BJ (cell line): Measurements from ENCODE around the gene SLC22A31. TPM values are rescaled to one million over a fixed set of nuclear protein-coding genes. Genes with fewer than 3 reads are reported as not detected.
"Not testable (repeated sequence)": the region's sequence is repeated elsewhere in the genome, so short reads cannot be mapped to it uniquely, and the experiment has no call there.

Source experiments
- CTCF ChIA-PET: fragments of 350-600 bp; formaldehyde crosslinking; extraction: SDS; loops from one replicate; lab custom pipeline; 2021; ENCODE audit warnings: antibody characterized with exemption, inconsistent platforms; lab: Yijun Ruan, JAX
- POLR2A ChIA-PET: fragments of 300-600 bp; sonication (Branson Sonifier 250); formaldehyde crosslinking; extraction: SDS; loops from one replicate; lab custom pipeline; 2021; ENCODE audit warnings: antibody characterized with exemption; lab: Charles Lee
- DNase-seq: peaks from one replicate; pipeline ENCODE4 v3.0.0-alpha.2; 2011; ENCODE audit warnings: low read depth
- H3K27me3 ChIP-seq: 2 replicates; pipeline ENCODE4 v1.6.0; 2011; ENCODE audit warnings: low read length; ENCODE audit not compliant: control insufficient read depth, insufficient read depth
- H3K36me3 ChIP-seq: 2 replicates; pipeline ENCODE4 v1.5.1; 2011; ENCODE audit warnings: low read length; ENCODE audit not compliant: control insufficient read depth, insufficient read depth
- H3K4me3 ChIP-seq: 2 replicates; pipeline ENCODE4 v1.5.1; 2011; ENCODE audit warnings: low read depth, mild to moderate bottlenecking, control low read depth, low read length
- polyA plus RNA-seq: library from polyadenylated mRNA; depleted of rRNA; stranded (reverse); fragments of >200 nt; gene quantifications from 2 replicates; pipeline ENCODE4 v1.2.3, GENCODE V29; 2011
- TF ChIP-seq, protein P1 (sequence below): IDR thresholded peaks from 2 replicates; pipeline ENCODE4 v1.5.1; 2011; ENCODE audit warnings: low read depth, mild to moderate bottlenecking, control low read depth, inconsistent platforms, low read length, moderate library complexity; ENCODE audit not compliant: insufficient read depth

Gene SLC22A31
- polyA plus RNA-seq, 1 experiment: 0.11 TPM

GRCh38 chr16:89190150-89190958 is 10.0 kb downstream of the SLC22A31 start:
- no peak for DNase-seq
- no peak overlapping the region for H3K4me3 ChIP-seq
- H3K36me3 ChIP-seq: no peaks in the 10 kb centered on the region
- TF ChIP-seq, protein P1, sequence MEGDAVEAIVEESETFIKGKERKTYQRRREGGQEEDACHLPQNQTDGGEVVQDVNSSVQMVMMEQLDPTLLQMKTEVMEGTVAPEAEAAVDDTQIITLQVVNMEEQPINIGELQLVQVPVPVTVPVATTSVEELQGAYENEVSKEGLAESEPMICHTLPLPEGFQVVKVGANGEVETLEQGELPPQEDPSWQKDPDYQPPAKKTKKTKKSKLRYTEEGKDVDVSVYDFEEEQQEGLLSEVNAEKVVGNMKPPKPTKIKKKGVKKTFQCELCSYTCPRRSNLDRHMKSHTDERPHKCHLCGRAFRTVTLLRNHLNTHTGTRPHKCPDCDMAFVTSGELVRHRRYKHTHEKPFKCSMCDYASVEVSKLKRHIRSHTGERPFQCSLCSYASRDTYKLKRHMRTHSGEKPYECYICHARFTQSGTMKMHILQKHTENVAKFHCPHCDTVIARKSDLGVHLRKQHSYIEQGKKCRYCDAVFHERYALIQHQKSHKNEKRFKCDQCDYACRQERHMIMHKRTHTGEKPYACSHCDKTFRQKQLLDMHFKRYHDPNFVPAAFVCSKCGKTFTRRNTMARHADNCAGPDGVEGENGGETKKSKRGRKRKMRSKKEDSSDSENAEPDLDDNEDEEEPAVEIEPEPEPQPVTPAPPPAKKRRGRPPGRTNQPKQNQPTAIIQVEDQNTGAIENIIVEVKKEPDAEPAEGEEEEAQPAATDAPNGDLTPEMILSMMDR: no peak
- POLR2A ChIA-PET: no interaction called here
- H3K27me3 ChIP-seq: no peaks in the 10 kb centered on the region
- CTCF ChIA-PET: no interaction called here

- ChIA-PET POLR2A (no interaction called here), CTCF (no interaction called here)
- H3K4me3 ChIP-seq: no peak overlapping the region
- TF ChIP-seq, protein P1: no peak
- no peak for DNase-seq
- no peaks in the 10 kb centered on the region for H3K27me3 ChIP-seq
- no peaks in the 10 kb centered on the region for H3K36me3 ChIP-seq
Observed at GRCh38 chr16:89189358-89190025, 10.8 kb downstream of the SLC22A31 start.

GRCh38 chr16:89188471-89189357 is 11.6 kb downstream of the SLC22A31 start:
- POLR2A ChIA-PET, H3K36me3 ChIP-seq, H3K27me3 ChIP-seq, DNase-seq, CTCF ChIA-PET, H3K4me3 ChIP-seq: not testable (repeated sequence)

GRCh38 chr16:89187770-89188392 is 12.5 kb downstream of the SLC22A31 start:
- TF ChIP-seq, protein P1: no peak
- H3K27me3 ChIP-seq: no peaks in the 10 kb centered on the region; the same call in 1 of the 2 replicates
- ChIA-PET CTCF (interaction anchor here (0.8 kb wide), 1 partner anchor 19 kb away, joined by 3 read pairs; no protein-coding TSS in a partner anchor), POLR2A (no interaction called here)
- no peaks in the 10 kb centered on the region for H3K36me3 ChIP-seq
- H3K4me3 ChIP-seq: no peak overlapping the region
- DNase-seq: no peak

- ChIA-PET POLR2A (no interaction called here), CTCF (interaction anchor here (0.8 kb wide), 1 partner anchor 19 kb away, joined by 3 read pairs; no protein-coding TSS in a partner anchor)
- Histone ChIP-seq H3K36me3 (no peaks in the 10 kb centered on the region), H3K4me3 (no peak overlapping the region), H3K27me3 (no peaks in the 10 kb centered on the region; the same call in 1 of the 2 replicates)
- no peak for DNase-seq
- TF ChIP-seq, protein P1: no peak
Observed at GRCh38 chr16:89187032-89187769, 13.1 kb downstream of the SLC22A31 start.

DNA sequence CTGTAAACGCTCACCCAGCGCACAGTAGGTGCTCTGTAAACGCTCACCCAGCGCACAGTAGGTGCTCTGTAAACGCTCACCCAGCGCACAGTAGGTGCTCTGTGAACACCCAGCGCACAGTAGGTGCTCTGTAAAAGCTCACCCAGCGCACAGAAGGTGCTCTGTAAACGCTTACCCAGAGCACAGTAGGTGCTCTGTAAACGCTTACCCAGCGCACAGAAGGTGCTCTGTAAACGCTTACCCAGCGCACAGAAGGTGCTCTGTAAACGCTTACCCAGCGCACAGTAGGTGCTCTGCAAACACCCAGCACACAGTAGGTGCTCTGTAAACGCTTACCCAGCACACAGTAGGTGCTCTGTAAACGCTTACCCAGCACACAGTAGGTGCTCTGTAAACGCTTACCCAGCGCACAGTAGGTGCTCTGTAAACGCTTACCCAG is 13.7 kb downstream of the SLC22A31 start:
- POLR2A ChIA-PET, H3K4me3 ChIP-seq, H3K36me3 ChIP-seq, DNase-seq, CTCF ChIA-PET, H3K27me3 ChIP-seq: not testable (repeated sequence)

DNA sequence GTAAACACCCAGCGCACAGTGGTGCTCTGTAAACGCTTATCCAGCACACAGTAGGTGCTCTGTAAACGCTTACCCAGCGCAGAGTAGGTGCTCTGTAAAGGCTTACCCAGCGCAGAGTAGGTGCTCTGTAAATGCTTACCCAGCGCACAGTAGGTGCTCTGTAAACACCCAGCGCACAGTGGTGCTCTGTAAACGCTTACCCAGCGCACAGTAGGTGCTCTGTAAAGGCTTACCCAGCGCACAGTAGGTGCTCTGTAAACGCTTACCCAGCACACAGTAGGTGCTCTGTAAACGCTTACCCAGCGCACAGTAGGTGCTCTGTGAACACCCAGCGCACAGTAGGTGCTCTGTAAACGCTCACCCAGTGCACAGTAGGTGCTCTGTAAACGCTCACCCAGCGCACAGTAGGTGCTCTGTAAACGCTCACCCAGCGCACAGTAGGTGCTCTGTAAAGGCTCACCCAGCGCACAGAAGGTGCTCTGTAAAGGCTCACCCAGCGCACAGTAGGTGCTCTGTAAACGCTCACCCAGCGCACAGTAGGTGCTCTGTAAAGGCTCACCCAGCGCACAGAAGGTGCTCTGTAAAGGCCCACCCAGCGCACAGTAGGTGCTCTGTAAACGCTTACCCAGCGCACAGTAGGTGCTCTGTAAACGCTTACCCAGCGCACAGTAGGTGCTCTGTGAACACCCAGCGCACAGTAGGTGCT is 14.3 kb downstream of the SLC22A31 start:
- CTCF ChIA-PET, DNase-seq, H3K27me3 ChIP-seq, H3K4me3 ChIP-seq, H3K36me3 ChIP-seq, POLR2A ChIA-PET: not testable (repeated sequence)
